SU-DHL-6 (cell line): Measurements from ENCODE around the gene MIDN.

Experiments used
- H2AFZ ChIP-seq: fragments of 200-600 bp; sonication (generic); 2 replicates; pipeline ENCODE4 v1.6.1; 2014; ENCODE audit warnings: low read depth, mild to moderate bottlenecking, moderate library complexity, mixed read lengths, antibody characterized with exemption, low read length; ENCODE audit not compliant: severe bottlenecking
- H3F3A ChIP-seq: fragments of 200-600 bp; shearing (Covaris generic); 2 replicates; pipeline ENCODE4 v1.6.0; 2016; ENCODE audit warnings: antibody characterized with exemption, mild to moderate bottlenecking; ENCODE audit not compliant: insufficient read depth
- H3K27ac ChIP-seq: fragments of 200-600 bp; sonication (generic); 2 replicates; pipeline ENCODE4 v1.5.1; 2016; ENCODE audit warnings: low read depth, mild to moderate bottlenecking, low read length, moderate library complexity, mixed read lengths
- H3K27me3 ChIP-seq: fragments of 200-600 bp; sonication (generic), shearing (Covaris generic); 2 replicates; pipeline ENCODE4 v1.6.0; 2014; ENCODE audit warnings: mild to moderate bottlenecking, low read length
- H3K36me3 ChIP-seq: fragments of 200-600 bp; sonication (generic); 2 replicates; pipeline ENCODE4 v1.6.1; 2014; ENCODE audit warnings: mild to moderate bottlenecking, low read length, mixed read lengths
- H3K4me2 ChIP-seq: fragments of 300-600, 200-600 bp; shearing (Covaris generic), sonication (generic); 2 replicates; pipeline ENCODE4 v1.6.0; 2014; ENCODE audit warnings: low read length, low read depth, mild to moderate bottlenecking; ENCODE audit not compliant: poor library complexity, severe bottlenecking
- H3K4me3 ChIP-seq: fragments of 200-600 bp; sonication (generic); 2 replicates; pipeline ENCODE4 v1.5.1; 2014; ENCODE audit warnings: antibody characterized with exemption, low read length, mild to moderate bottlenecking, mixed read lengths; ENCODE audit not compliant: insufficient read depth, poor library complexity, severe bottlenecking
- H3K79me2 ChIP-seq: fragments of 200-600 bp; sonication (generic); 2 replicates; pipeline ENCODE4 v1.6.1; 2014; ENCODE audit warnings: mild to moderate bottlenecking, low read length, moderate library complexity; ENCODE audit not compliant: insufficient read depth
- H3K9ac ChIP-seq: fragments of 200-600 bp; sonication (generic); 2 replicates; pipeline ENCODE4 v1.7.0; 2014; ENCODE audit warnings: mild to moderate bottlenecking, low read length
- H3K9me2 ChIP-seq: fragments of 200-600 bp; sonication (generic); replicated peaks from 2 replicates; pipeline ENCODE4 v1.6.1; 2014; ENCODE audit warnings: low read length; ENCODE audit not compliant: insufficient read depth
- H3K9me3 ChIP-seq: fragments of 200-600 bp; sonication (generic); 2 replicates; pipeline ENCODE4 v1.6.1; 2014; ENCODE audit warnings: low read length, mixed read lengths; ENCODE audit not compliant: insufficient read depth
- H4K20me1 ChIP-seq: fragments of 200-600 bp; sonication (generic); 2 replicates; pipeline ENCODE4 v1.6.1; 2014; ENCODE audit warnings: low read depth, mild to moderate bottlenecking, antibody characterized with exemption, low read length, moderate library complexity, mixed read lengths
- CTCF ChIP-seq: fragments of 200-600 bp; sonication (generic); IDR thresholded peaks from one replicate; pipeline ENCODE4 v1.5.1; 2017; ENCODE audit warnings: antibody characterized with exemption, mild to moderate bottlenecking, low read length, moderate library complexity; ENCODE audit not compliant: insufficient read depth, poor library complexity, severe bottlenecking
- EZH2phosphoT487 ChIP-seq: fragments of 200-600 bp; sonication (generic), shearing (Covaris generic); conservative IDR thresholded peaks from 2 replicates; pipeline ENCODE4 v1.6.1; 2018; ENCODE audit warnings: mild to moderate bottlenecking, antibody characterized with exemption, low read length, moderate library complexity, mixed read lengths

MIDN gene

GRCh38 chr19:1278074-1278473 is 29.7 kb downstream of the MIDN start:
- H3K27ac ChIP-seq = no peak overlapping the region
- peaks cover 23% of the 10 kb centered on the region for H3F3A ChIP-seq
- no peak overlapping the region for H3K4me2 ChIP-seq
- H3K9me3 ChIP-seq = no peaks in the 10 kb centered on the region
- H4K20me1 ChIP-seq = no peaks in the 10 kb centered on the region
- H3K27me3 ChIP-seq = no peaks in the 10 kb centered on the region
- no peaks in the 10 kb centered on the region for H3K9me2 ChIP-seq
- no peak overlapping the region for H2AFZ ChIP-seq
- H3K4me3 ChIP-seq = no peak overlapping the region
- H3K9ac ChIP-seq = no peak overlapping the region
- TF ChIP-seq EZH2phosphoT487 (no peak), CTCF (no peak)
- peaks cover 13% of the 10 kb centered on the region; the same call in 1 of the 2 replicates for H3K79me2 ChIP-seq
- no peaks in the 10 kb centered on the region; the same call in 1 of the 2 replicates for H3K36me3 ChIP-seq

- Histone ChIP-seq H3K9me3 (no peaks in the 10 kb centered on the region), H3F3A (peaks cover 14% of the 10 kb centered on the region), H2AFZ (no peak overlapping the region), H3K4me2 (no peak overlapping the region), H3K27me3 (no peaks in the 10 kb centered on the region), H3K79me2 (peaks cover 11% of the 10 kb centered on the region; the same call in 1 of the 2 replicates), H3K9ac (no peak overlapping the region), H4K20me1 (no peaks in the 10 kb centered on the region), H3K27ac (no peak overlapping the region), H3K9me2 (no peaks in the 10 kb centered on the region), H3K4me3 (no peak overlapping the region), H3K36me3 (no peaks in the 10 kb centered on the region; the same call in 1 of the 2 replicates)
- TF ChIP-seq CTCF (no peak), EZH2phosphoT487 (no peak)
Measured at GRCh38 chr19:1278713-1279660, 30.6 kb downstream of the MIDN start.

GRCh38 chr19:1279782-1280341 is 31.5 kb downstream of the MIDN start:
- Histone ChIP-seq H3K27me3 (no peaks in the 10 kb centered on the region), H4K20me1 (no peaks in the 10 kb centered on the region), H3K4me2 (no peak overlapping the region), H3K4me3 (no peak overlapping the region), H3K27ac (no peak overlapping the region), H2AFZ (no peak overlapping the region), H3K9ac (no peak overlapping the region), H3F3A (peaks cover 12% of the 10 kb centered on the region), H3K9me3 (no peaks in the 10 kb centered on the region), H3K79me2 (peaks cover 4% of the 10 kb centered on the region; the same call in 1 of the 2 replicates), H3K9me2 (no peaks in the 10 kb centered on the region), H3K36me3 (no peaks in the 10 kb centered on the region)
- TF ChIP-seq CTCF (peak; percentile 72), EZH2phosphoT487 (no peak)
